ENCODE results near the gene OSBP.
A peak's percentile ranks its signal among the peaks of the same experiment; 100 is the strongest.

Gene OSBP

DNA sequence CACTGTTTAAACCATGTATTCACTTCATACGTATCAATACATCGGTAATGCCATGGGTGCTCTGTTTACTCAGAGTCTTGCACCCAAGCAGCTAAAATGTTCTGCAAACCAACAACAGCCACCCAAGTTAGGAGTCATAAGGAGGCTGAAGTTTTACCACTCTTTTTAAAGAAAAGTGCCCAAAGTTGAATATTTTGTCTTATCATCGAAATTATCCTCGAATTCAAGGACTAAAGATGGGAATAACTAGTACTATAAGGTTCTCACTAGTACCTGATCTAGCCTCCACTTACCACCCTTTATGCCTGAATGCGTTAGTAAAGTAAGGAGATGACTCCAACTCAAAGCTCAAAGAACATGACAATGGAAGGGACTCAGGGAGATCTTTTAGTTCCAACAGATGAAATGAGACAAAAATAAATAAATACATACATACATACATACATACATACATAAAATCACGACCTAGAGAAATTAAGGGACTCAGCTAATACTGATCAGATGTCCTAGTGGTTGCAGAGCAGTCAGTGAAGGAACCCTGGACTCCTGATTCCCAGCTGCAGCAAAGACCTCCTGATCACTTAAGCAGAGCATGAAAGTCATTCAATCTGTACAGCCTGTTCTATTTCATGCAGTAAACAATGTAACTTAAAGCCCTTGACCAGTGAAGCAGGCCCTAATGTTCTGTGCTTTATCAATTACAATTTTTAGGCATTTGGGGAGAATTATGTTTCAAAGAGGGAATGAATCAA is 7.7 kb downstream of the OSBP start:
- DNase-seq (ENCODE audit: low read depth in 2 of 2), result no peak

DNA sequence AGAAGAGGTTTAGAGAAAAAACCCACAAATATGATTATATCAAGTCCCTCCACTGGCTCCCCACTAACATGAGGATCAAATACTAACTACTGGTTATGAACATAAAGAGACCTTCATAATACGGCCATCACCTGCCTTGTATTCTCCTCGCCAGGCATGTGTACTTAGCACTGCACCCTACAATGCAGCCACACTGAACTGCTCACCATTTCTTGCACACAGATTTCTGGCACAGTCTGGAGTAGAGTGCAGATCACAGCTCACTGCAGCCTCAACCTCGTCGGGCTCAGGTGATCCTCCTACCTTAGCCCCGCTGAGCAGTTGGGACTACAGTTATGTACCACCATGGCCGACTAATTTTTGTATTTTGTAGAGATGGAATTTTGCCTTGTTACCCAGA is 13.1 kb downstream of the OSBP start:
- no peak for DNase-seq (ENCODE audit: low read depth in 2 of 2)

DNA sequence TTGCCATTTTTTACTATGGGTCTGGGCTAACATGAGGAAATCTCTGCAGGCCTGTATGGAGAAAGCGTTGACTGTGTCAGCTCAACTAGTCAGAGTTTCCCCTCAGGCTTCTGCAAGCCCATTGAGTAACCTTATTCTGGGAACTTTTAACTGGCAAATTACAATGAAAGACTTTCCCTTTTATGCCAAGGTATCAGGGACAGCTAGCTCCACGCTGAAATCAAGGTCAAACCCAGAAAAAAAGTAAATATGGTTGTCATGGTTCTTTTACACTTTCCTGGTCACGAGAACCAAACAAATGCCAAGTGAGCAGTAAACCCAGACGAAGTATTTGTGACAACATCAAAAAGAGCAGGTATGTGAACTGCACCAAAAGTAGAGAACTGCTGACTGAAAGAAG is 13.8 kb downstream of the OSBP start:
- no peak for DNase-seq (ENCODE audit: low read depth in 2 of 2)

DNA sequence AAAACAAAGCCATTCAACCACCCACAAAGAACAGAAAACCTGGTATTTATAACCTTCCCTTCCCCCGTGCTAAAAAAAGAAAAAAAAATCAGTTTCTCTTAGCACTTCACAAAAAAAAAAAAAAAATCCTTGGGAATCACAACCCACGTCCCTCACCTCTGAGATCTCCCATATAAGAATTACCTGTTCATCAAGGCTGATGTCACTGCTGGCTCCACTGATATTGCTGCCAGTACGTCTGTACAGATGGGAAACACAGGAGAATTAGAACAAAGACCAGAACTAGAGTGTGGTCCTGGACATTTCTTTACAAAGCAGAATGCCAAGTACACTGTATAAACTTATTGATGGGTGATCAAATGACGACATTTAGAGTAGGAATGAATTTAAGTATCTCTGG is 14.9 kb downstream of the OSBP start:
- no peak for DNase-seq (ENCODE audit: low read depth in 2 of 2)

DNA sequence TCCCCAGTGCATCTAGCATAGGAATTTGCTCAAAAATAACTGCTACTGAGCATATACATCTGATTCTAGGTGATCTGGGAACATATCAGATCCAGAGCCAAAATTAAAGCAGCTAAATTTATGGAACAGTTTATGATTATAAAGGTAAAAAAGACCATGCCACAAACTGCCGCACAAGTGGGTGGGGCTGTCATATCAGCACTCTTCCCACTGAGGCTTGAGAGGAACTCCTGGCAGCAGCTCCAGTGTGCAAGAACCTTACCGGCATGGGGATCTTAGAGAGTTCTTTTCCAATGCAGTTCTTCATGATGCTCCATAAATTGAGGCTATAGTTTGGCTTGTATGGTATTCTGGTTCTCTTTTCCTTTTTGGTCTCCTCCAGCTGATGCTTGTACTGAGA is 15.3 kb downstream of the OSBP start:
- DNase-seq (ENCODE audit: low read depth in 2 of 2), result no peak

DNA sequence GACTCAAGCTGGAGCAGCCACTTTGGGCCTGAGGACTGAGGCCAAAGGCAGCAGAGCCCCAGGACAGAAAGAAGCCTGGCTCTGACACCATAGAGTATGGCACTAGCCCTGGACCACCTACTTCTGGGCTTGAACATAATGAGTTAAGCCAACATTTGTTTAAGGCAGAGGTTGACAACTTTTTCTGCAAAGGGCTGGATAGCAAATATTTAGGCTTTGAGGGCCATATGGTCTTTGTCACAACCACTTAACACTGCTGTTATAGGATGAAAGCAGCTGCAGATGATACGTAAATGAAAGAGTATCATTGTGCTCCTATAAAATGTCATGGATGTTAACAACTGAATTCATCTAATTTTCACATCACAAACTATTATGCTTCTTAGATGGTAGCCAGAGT is 16.6 kb downstream of the OSBP start:
- no peak for DNase-seq (ENCODE audit: low read depth in 2 of 2)

DNA sequence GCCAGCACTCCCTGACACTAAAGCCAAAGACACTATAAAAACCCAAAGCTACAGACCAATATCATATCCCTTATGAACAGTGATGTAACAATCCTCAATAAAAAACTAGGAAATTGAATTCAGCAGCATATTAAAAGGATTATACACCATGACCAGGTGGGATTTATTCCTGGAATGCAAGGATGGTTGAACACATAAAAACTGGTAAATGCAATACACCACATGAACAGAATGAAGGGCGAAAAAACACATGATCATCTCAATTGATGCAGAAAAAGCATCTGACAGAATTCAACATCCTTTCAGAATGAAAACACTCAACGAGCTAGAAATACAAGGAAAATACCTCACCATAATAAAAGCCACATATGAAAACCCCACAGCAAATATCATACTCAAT is 31.3 kb downstream of the OSBP start:
- no peak for DNase-seq (ENCODE audit: low read depth in 2 of 2)

DNA sequence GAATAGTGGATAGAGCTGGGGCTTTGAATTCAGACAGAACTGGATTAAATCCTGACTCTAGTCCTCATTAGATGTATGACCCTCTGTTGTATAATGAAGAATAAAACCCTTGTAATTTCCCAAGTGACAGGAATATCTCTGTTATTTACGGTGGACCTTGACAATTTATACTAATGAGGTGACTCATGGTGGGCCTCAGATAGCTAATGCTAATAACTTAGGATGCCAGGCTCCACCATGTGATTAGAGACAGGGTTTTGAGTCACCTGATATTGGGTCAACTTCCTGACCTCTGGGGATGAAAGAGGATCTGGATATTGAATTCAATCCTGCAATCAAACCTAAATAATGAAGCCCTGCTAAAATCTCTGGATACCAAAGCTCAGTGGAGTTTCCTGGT is 33.6 kb downstream of the OSBP start:
- DNase-seq (ENCODE audit: low read depth in 2 of 2), result no peak

DNA sequence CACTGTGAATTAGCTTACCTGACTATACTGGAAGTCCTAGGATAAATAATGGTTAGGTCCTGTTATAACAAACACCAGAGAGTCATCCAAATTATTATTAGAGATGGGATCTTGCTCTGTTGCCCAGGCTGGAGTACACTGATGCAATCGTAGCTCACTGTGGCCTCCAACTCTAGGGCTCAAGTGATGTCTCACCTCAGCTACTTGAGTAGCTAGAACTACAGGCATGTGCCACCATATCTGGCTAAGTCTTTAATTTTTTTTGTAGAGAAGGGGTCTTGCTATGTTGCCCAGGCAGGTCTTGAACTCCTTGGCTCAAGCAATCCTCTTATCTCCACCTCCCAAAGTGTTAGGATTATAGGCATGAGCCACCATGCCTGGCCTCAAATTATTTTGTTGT is 37.2 kb downstream of the OSBP start:
- DNase-seq (ENCODE audit: low read depth in 2 of 2), result no peak

DNA sequence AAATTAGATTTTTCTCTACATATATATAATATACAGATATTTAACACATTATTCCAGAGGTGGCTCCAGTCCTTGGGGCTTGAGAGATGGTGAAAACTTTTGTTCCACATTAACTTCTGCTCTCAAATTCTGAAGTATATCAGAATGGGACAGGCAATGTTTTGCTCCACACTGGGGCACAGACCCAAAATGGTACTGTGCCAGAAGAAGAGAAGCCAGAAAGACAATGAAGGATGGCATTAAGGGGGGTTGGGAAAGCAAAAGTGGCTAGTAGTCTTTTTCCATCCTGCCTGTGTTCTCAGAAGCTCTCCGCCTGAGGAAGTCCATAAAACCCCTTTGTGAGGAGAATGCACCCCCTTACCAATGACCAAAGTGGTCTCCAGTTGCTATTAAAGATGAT is 40.1 kb downstream of the OSBP start:
- DNase-seq (ENCODE audit: low read depth in 2 of 2), result no peak

DNA sequence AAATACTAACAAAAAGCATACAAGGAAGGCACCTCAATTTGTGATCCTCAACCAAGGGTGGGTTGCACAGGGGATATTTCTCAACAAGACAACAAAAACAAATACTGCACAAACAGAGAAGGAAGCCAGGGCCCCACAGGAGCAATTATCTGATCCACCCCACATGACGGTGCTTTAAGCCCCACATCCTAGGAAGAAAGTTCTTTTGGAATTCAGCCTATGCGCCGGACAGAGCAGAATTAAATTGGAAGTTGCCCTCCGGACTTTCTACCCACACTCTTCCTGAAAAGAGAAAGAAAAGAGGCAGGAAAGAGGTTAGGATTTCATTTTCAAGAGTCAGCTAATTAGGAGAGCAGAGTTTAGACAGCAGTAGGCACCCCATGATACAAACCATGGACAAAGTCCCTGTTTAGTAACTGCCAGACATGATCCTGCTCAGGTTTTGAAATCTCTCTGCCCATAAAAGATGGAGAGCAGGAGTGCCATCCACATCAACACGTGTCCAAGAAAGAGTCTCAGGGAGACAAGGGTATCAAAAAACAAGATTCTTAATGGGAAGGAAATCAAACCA is 40.6 kb downstream of the OSBP start:
- no peak for DNase-seq (ENCODE audit: low read depth in 2 of 2)

DNA sequence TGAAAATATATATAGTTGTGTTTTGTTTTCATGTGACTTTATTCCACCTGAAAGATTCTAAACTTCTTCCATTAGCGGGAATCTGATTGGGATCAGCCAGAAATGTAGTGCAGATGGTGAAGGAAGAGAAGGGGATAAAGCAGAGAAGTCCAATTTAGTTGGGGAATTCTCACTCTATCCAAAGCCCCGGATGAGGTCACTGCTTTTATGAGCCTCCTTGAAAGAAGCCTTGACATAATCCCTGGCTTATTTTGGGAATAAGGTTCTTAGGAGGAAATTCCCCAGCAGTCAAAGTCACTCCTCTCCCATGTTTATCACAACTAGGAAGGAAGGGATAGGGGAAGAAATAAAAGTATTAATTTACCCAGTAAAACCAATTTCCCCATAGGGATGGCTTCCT is 41.1 kb downstream of the OSBP start:
- DNase-seq (ENCODE audit: low read depth in 2 of 2), result no peak

DNA sequence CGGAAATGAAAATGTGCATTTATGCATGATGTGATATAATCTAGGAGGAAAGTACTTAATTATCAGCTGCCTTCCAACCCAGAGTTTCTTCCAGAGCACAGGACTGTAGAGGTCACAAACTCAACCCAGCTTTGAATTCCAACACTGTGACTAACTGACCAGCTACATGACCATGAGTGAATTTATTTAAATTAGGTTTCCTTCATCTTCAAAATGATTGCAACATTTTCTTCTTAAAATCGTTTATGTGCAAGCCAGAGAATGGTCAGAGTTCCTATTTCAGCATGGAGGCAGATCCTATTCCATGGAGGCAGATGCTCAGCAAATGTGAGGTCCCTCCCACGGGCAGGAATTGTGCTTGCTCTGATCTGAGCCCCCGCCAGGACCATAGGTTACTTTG is 42.4 kb downstream of the OSBP start:
- DNase-seq (ENCODE audit: low read depth in 2 of 2), result no peak

DNA sequence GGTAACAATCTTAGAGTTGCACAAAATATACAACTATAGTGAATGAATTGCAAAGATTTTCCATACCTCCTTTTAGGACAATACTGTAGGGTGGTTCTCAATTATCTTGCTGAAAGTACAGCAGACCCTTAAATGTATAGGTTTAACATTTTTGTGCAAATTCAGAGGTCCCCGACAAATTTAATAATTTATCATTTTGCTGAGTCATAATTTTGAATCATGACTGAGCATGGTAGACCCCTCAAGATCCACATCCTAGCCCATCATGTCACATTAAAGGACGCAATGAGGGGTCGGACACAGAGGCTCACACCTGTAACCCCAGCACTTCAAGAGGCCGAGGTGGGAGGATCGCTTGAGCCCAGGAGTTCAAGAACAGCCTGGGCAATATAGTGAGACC is 43.5 kb downstream of the OSBP start:
- no peak for DNase-seq (ENCODE audit: low read depth in 2 of 2)

DNA sequence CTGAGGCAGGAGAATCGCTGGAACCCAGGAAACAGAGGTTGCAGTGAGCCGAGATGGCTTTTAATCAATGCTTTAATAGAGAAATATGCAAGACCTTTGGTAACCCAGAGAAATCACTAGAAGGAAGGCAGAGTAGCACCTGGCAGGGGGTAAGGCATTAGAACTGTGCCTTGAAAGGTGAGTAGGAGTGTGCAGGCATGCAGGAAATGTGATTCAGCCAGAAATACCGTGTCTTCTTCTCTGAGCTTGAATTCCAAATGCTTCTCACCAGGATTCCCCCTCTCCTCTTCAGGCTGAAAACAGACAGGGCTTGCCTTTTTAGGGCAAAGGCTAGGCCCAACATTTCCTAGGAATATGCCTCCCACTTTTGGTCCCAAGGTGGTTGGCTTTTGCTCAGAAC is 53.3 kb downstream of the OSBP start:
- DNase-seq (ENCODE audit: low read depth in 2 of 2), result no peak

DNA sequence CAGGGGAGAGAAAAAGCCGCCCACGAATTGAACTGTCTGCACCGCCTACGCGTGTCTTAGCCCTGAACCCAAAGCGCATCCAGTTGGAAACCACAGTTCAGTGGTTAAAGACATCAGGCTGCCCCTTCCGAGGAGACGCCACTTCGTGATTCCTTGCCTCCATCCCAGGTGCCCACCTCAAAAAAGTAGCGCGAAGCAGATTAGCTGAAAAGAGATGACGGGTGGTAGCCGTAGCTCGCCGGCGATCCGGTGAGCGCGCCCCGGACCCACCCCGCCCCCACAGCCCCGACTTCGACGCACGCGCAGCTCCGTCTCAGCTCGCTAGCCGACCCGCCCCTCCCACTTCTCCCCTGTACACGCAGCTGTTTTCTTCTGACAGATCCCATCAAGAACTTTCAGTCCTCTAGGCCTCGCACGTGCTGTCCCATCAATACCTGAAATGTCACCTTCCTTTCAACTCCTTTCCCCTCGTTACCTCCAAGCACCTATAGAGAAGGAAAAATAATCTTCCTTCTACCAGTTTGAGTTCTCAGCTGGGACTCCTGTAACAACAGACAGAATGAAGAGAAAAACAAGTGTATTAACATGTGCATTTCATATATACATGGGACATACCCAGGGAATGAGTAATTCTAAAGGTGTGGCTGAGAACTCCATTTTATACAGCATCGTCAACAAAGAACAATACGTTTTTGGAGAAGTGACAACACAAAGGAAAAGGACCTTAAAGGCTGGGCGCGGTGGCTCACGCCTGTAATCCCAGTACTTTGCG is 54.7 kb downstream of the OSBP start:
- DNase-seq (ENCODE audit: low read depth in 2 of 2), result peak; percentile 71 to 75

DNA sequence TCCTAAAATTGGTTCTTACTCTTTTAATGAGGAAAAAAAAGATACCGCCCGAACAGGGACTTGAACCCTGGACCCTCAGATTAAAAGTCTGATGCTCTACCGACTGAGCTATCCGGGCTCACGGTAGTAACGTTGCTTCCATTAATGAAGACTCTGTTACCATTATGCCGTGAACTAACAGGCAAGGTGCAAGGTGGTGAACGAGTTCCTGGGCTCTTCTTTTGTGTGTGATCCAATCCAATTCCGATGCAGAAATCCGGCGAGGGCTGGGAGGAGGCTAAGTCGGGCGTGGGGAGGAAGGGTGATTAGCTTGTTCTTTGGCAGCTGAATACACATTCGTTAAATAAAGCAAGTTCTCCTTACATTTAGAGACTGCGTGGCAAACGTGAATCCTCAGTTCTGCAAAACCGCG is 55.3 kb downstream of the OSBP start:
- DNase-seq (ENCODE audit: low read depth in 2 of 2), result peak; percentile 48 to 52

DNA sequence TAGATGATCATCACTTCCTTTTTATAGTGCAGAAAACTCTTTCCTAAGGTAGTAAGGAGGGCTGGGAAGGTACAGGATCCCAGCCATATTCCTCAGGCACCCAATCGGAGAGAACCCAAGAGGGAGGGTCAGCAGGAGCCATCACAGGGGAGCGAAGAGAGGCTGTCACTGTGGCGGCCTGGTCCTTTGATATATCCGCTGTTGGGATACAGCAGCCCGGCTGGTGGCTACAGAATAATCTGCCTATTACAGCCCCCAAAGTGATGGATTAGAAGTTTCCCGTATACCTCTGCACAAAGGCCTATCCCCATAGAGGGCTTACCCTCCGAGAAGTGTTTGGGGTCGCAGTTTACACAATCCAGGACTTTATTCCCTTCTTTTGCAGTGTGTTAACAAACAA is 55.7 kb downstream of the OSBP start:
- no peak for DNase-seq (ENCODE audit: low read depth in 2 of 2)

DNA sequence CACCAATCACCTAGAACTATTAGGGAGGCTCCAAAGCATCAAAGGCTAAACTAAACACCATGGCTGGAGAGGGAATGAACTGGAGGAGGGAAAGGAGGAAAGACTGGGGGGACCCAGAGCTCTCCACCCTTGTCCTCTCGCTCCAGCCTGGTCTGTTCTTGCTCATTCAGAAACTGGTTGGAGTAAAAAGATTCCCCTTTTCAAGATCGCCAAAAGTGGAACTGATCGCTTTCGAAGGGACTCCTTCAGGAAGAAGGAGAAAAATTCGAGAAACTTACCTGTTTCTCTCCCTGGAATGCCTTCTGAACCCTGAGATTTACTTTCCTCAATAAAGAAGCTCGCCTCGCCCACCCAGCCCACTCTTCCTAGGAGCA is 57.3 kb downstream of the OSBP start:
- no peak for DNase-seq (ENCODE audit: low read depth in 2 of 2)

DNA sequence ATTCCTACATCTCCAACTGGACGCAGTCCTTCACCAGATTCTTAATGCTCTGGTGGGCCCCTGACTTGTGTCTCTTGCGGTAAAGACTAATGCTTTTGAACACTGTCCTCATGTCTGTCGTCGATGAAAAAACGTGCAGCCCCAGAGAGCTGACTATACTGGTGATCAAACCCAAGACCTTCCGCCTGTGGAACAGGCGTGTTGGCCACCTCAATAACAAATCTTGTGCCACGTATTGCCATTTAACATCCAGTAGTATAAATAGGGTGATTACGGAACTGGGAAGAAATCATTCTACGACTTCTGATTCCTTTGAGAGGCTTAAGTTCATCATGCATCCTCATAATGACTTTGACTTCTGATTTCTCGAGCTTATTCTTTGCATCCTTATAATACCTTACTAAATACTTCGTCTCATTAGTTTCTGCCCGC is 58.6 kb downstream of the OSBP start:
- no peak for DNase-seq (ENCODE audit: low read depth in 2 of 2)

DNA sequence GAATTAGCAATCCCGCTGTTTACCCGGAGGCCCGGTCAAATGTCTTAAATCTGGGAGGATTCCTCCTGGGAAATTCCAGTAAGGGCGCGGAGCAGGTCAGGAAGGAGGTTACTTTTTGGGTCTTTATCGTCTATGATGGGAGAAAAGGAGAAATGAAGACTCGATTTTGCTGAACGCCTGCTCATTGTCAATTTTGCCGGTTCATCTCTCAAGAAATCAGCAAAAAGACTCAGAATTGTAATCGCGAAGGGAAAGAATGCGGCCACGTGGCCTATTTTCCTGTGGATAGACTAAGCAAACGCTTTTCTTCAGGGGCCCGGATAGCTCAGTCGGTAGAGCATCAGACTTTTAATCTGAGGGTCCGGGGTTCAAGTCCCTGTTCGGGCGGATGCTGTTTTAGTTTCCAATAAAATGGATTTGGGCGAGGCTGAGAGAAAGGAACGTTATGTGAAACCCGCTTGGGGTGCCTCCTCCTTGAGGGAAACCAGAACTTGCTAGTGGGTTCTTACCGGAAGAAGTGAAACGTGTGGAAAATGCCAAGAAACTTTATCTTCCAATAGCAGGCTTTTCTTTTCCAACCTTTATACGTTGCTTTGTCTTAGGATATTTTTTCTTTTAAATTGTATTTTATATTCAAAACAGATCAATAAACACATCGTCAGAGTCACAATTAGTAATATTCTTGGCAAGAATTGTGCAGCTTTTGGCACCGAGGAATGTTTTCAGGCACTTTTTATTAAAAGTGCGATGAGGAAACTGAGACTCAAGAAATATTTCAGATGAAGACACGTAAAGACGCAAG is 59.3 kb downstream of the OSBP start:
- DNase-seq (ENCODE audit: low read depth in 2 of 2), result peak; percentile 63 to 65

DNA sequence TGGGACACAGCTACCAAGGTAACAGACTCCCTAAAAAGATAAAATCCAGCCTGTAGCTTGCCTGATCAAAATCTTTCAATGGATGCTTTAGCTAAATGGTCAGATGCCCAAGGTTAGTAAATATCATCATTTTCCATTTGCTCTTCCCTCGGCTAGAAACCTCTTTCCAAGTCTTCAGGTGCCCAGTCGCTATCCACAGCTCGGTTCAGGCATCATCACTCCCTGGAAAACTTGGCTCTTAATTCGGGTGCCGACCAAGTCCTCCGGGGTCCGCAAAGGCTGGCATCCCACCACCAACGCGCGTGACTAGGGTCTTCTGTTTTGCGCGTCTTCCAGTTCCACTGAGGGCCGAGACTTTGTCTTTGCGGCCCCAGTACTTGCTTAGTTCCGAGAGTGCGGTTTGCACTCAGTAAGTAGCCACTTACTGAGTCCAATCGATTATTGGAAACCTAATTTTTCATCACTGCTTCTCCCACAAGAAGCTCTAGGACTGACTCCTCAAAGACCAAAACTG is 59.9 kb downstream of the OSBP start:
- no peak for DNase-seq (ENCODE audit: low read depth in 2 of 2)
